ENCODE measurements around the gene SPAG16. TPM values are rescaled to one million over a fixed set of nuclear protein-coding genes. Genes with fewer than 3 reads are reported as not detected.

Gene SPAG16
- polyA plus RNA-seq, 2 of the 4 experiments (the other 2 are of a cell fraction) = 19.1 to 27.6 TPM

DNA sequence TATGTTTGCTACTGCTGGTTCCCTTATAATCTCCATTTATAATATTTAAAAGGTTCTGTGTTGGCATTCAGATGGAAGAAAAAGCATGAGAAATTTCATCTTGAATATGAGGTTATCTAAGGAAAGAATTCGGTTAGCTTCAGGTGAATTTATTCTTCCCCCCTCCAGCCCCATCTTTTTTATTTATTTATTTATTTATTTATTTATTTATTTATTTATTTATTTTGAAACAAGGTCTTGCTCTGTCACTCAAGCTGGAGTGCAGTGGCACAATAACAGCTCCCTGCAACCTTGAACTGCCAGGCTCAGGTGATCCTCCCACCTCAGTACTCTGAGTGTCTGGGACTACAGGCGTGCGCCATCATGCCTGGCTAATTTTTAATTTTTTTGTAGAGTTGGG is 1031.1 kb downstream of the SPAG16 start:
- POLR2A ChIA-PET = no interaction called here
- WGBS (ENCODE audit: missing lambda C conversion rate) = 66% methylated on average over 3 of the region's 3 CpGs
- ATAC-seq (no peak), FAIRE-seq (no peak), DNase-seq (ENCODE audit: low read depth in 1 of 2, low spot score in 1 of 2) (no peak)
- H3K9me3 ChIP-seq = no peaks in the 10 kb centered on the region
- CTCF ChIA-PET = interaction anchor here (0.6 to 0.7 kb wide), 2 partner anchors 90 to 327 kb away, joined by 4 read pairs; no protein-coding TSS in a partner anchor
- H3K4me1 ChIP-seq = no peaks in the 10 kb centered on the region; the same call in 2 of the 3 replicates
- H3K4me3 ChIP-seq = no peak overlapping the region
- H3K27ac ChIP-seq = no peak overlapping the region
- no peak for TF ChIP-seq RNF2 (IDR thresholded peaks at IDR 0.05; ENCODE audit: borderline replicate concordance, low read depth)
- no peak for TF ChIP-seq JUNB (IDR thresholded peaks at IDR 0.05)
- TF ChIP-seq HOXB13 (CRISPR knock-in tag; IDR thresholded peaks at IDR 0.05; ENCODE audit: low read depth) = no peak
- TF ChIP-seq RAD21 (conservative IDR thresholded peaks at IDR 0.05 in 1 of 2, IDR thresholded peaks at IDR 0.05 in 1 of 2) = no peak
- TF ChIP-seq, protein P1, sequence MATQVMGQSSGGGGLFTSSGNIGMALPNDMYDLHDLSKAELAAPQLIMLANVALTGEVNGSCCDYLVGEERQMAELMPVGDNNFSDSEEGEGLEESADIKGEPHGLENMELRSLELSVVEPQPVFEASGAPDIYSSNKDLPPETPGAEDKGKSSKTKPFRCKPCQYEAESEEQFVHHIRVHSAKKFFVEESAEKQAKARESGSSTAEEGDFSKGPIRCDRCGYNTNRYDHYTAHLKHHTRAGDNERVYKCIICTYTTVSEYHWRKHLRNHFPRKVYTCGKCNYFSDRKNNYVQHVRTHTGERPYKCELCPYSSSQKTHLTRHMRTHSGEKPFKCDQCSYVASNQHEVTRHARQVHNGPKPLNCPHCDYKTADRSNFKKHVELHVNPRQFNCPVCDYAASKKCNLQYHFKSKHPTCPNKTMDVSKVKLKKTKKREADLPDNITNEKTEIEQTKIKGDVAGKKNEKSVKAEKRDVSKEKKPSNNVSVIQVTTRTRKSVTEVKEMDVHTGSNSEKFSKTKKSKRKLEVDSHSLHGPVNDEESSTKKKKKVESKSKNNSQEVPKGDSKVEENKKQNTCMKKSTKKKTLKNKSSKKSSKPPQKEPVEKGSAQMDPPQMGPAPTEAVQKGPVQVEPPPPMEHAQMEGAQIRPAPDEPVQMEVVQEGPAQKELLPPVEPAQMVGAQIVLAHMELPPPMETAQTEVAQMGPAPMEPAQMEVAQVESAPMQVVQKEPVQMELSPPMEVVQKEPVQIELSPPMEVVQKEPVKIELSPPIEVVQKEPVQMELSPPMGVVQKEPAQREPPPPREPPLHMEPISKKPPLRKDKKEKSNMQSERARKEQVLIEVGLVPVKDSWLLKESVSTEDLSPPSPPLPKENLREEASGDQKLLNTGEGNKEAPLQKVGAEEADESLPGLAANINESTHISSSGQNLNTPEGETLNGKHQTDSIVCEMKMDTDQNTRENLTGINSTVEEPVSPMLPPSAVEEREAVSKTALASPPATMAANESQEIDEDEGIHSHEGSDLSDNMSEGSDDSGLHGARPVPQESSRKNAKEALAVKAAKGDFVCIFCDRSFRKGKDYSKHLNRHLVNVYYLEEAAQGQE (IDR thresholded peaks at IDR 0.05) = no peak
- no peak overlapping the region for H3K4me2 ChIP-seq

DNA sequence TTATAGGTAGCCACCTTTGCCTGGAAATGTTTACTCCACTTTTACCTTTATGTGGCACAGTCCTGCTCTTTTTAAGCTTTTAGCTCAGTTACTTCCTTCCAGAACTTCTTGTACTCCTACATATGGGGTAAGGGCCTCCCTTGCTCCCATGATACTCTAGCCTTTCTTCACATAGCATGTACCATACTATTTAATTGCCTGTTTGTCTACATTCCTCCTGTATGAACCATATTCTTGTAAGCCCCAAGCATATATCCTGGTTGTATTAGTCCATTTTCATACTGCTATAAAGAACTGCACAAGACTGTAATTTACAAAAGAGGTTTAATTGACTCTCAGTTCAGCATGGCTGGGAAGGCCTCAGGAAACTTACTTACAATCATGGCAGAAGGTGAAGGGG is 1035.9 kb downstream of the SPAG16 start:
- FAIRE-seq (no peak), DNase-seq (ENCODE audit: low read depth in 1 of 2, low spot score in 1 of 2) (no peak), ATAC-seq (no peak)
- TF ChIP-seq FOSB (CRISPR knock-in tag; IDR thresholded peaks at IDR 0.05) (no peak), ZC3H11A (IDR thresholded peaks at IDR 0.05) (no peak)
- TF ChIP-seq, protein P1 (IDR thresholded peaks at IDR 0.05) = no peak
- no peaks in the 10 kb centered on the region for H3K4me1 ChIP-seq
- no peaks in the 10 kb centered on the region for H3K9me3 ChIP-seq
- ChIA-PET POLR2A (no interaction called here), CTCF (no interaction called here)
- H3K4me3 ChIP-seq = no peak overlapping the region
- H3K27ac ChIP-seq = no peak overlapping the region
- H3K4me2 ChIP-seq = no peak overlapping the region

DNA sequence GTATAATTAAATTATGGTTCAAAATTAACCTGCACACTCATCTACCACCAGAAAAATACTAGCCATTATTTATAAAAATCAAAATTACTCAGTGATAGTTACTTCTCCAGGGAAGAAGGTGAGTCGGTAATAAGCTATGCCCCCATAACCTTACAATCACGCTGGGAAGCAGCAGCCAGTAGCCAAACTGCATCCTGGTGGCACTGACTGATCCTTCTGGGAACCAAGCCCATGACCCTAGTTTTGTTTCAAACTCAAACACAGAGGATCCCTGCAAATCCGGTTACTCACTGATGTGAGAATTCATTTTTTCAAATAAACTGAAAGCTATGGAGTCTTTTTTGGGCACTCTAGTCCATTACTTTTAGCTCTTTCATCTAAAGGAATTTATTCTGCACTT is 1038.4 kb downstream of the SPAG16 start:
- ChIA-PET CTCF (no interaction called here), POLR2A (no interaction called here)
- FAIRE-seq (no peak), ATAC-seq (no peak), DNase-seq (ENCODE audit: low read depth in 1 of 2, low spot score in 1 of 2) (no peak)
- H3K4me3 ChIP-seq = no peak overlapping the region
- WGBS (ENCODE audit: missing lambda C conversion rate) = 14% methylated on average over 3 of the region's 3 CpGs
- no peak overlapping the region for H3K27ac ChIP-seq
- H3K4me2 ChIP-seq = no peak overlapping the region
- no peak for TF ChIP-seq ZC3H11A (IDR thresholded peaks at IDR 0.05)
- no peak for TF ChIP-seq SMC3 (IDR thresholded peaks at IDR 0.05)
- TF ChIP-seq RARB (CRISPR knock-in tag; IDR thresholded peaks at IDR 0.05) = no peak
- no peak for TF ChIP-seq EP300 (IDR thresholded peaks at IDR 0.05)
- TF ChIP-seq JUN (IDR thresholded peaks at IDR 0.05) = no peak
- no peak for TF ChIP-seq FOSL2 (IDR thresholded peaks at IDR 0.05)
- no peak for TF ChIP-seq FOSL2 (CRISPR knock-in tag; IDR thresholded peaks at IDR 0.05)
- TF ChIP-seq ZNF302 (CRISPR knock-in tag; IDR thresholded peaks at IDR 0.05) = no peak
- no peak for TF ChIP-seq CEBPB (IDR thresholded peaks at IDR 0.05)
- TF ChIP-seq PHF8 (IDR thresholded peaks at IDR 0.05; ENCODE audit: borderline replicate concordance, low read depth) = no peak
- no peak for TF ChIP-seq MYC (IDR thresholded peaks at IDR 0.05; ENCODE audit: borderline replicate concordance, low read length)
- TF ChIP-seq RFX5 (IDR thresholded peaks at IDR 0.05) = no peak
- TF ChIP-seq EHMT2 (IDR thresholded peaks at IDR 0.05; ENCODE audit: low read depth) = no peak
- no peak for TF ChIP-seq KDM5A (IDR thresholded peaks at IDR 0.05)
- no peaks in the 10 kb centered on the region for H3K9me3 ChIP-seq
- no peaks in the 10 kb centered on the region for H3K4me1 ChIP-seq

All from A549 (cell line).